Measurements from ENCODE around the gene D2HGDH.
"Not testable (repeated sequence)": the region's sequence is repeated elsewhere in the genome, so short reads cannot be mapped to it uniquely, and the experiment has no call there.

D2HGDH gene

GRCh38 chr2:241796610-241797138 lies 62.2 kb downstream of the D2HGDH start:
- no peak for DNase-seq

GRCh38 chr2:241797441-241798080 lies 63.1 kb downstream of the D2HGDH start:
- DNase-seq: peak; percentile 9

GRCh38 chr2:241798081-241798630 lies 63.7 kb downstream of the D2HGDH start:
- no peak for DNase-seq

- no peak for DNase-seq
These were observed 64.4 kb downstream of the D2HGDH start for GRCh38 chr2:241798631-241799521.

- no peak for DNase-seq
These were observed 65.2 kb downstream of the D2HGDH start for GRCh38 chr2:241799522-241800197.

GRCh38 chr2:241800198-241800903 lies 65.9 kb downstream of the D2HGDH start:
- DNase-seq: not testable (repeated sequence)

GRCh38 chr2:241801611-241802420 lies 67.4 kb downstream of the D2HGDH start:
- DNase-seq: no peak

- DNase-seq: no peak
These were observed 68.2 kb downstream of the D2HGDH start for GRCh38 chr2:241802421-241803318.

GRCh38 chr2:241803387-241804325 lies 69.2 kb downstream of the D2HGDH start:
- DNase-seq: peak; percentile 44

GRCh38 chr2:241804326-241805229 lies 70.1 kb downstream of the D2HGDH start:
- DNase-seq: no peak

- not testable (repeated sequence) for DNase-seq
These were observed 71.8 kb downstream of the D2HGDH start for GRCh38 chr2:241806217-241806616.

GRCh38 chr2:241808051-241808720 lies 73.8 kb downstream of the D2HGDH start:
- no peak for DNase-seq

GRCh38 chr2:241808721-241809382 lies 74.4 kb downstream of the D2HGDH start, which contains the start of gene NEU4:
Gene NEU4, plus strand, starts transcription at chr2:241809193. Its CDS starts 5,292 bp downstream, at chr2:241814485.
- peak; percentile 4 for DNase-seq

- DNase-seq: no peak
These were observed 75.2 kb downstream of the D2HGDH start for GRCh38 chr2:241809383-241810306.

Measured in midbrain (tissue), 1 donor.